RWPE2 (cell line): ENCODE measurements around the gene GPA33.
A peak's percentile ranks its signal among the peaks of the same experiment; 100 is the strongest.

Experiments
- ATAC-seq: fragments of 200-7000 bp; cut with Tn5 transposase; 3 replicates; pipeline ENCODE4 v1.9.1; 2021; ENCODE audit warnings: low read depth
- DNase-seq: peaks from one replicate; pipeline ENCODE4 v3.0.0-alpha.2; 2020; ENCODE audit warnings: low spot score
- H3K27ac ChIP-seq: fragments of 450-650 bp; 2 replicates; pipeline ENCODE4 v1.5.1; 2017; ENCODE audit warnings: mild to moderate bottlenecking; ENCODE audit not compliant: poor library complexity, severe bottlenecking
- H3K27me3 ChIP-seq: fragments of 250-450 bp; sonication (Bioruptor Pico); 2 replicates; pipeline ENCODE4 v1.5.1; 2021; ENCODE audit warnings: mild to moderate bottlenecking, moderate library complexity; ENCODE audit not compliant: insufficient read depth, poor library complexity, severe bottlenecking
- H3K36me3 ChIP-seq: fragments of 250-450 bp; sonication (Bioruptor Pico); 2 replicates; pipeline ENCODE4 v1.5.1; 2020; ENCODE audit warnings: low read depth, mild to moderate bottlenecking, moderate library complexity
- H3K4me1 ChIP-seq: fragments of 250-450 bp; sonication (Bioruptor Pico); 2 replicates; pipeline ENCODE4 v1.5.1; 2021; ENCODE audit warnings: mild to moderate bottlenecking, moderate library complexity; ENCODE audit not compliant: insufficient read depth, poor library complexity, severe bottlenecking
- H3K4me3 ChIP-seq: fragments of 250-450 bp; sonication (Bioruptor Pico); 2 replicates; pipeline ENCODE4 v1.5.1; 2021; ENCODE audit warnings: mild to moderate bottlenecking, moderate library complexity; ENCODE audit not compliant: severe bottlenecking
- H3K9me3 ChIP-seq: fragments of 250-450 bp; sonication (Bioruptor Pico); 2 replicates; pipeline ENCODE4 v1.5.1; 2021; ENCODE audit warnings: mild to moderate bottlenecking, moderate library complexity; ENCODE audit not compliant: severe bottlenecking
- CTCF ChIP-seq: fragments of 450-650 bp; IDR thresholded peaks from one replicate; pipeline ENCODE4 v1.5.1; 2017; ENCODE audit warnings: mild to moderate bottlenecking, moderate library complexity; ENCODE audit not compliant: poor library complexity, severe bottlenecking

Gene GPA33

DNA sequence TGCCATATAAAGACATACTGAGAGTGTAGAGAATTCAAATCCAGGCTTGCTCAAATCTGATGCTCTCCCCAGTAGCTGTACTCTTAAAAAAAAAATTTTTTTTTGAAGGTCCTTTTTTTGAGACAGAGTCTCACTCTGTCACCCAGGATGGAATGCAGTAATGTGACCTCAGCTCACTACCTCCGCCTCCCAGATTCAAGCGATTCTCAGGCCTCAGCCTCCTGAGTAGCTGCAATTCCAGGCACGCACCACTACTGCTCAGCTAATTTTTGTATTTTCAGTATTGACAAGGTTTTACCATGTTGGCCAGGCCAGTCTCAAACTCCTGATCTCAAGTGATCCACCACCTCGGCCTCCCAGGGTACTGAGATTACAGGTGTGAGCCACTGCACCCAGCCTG, 32.4 kb upstream of the GPA33 start:
- no peak for TF ChIP-seq CTCF
- ATAC-seq (no peak), DNase-seq (no peak)
- no peaks in the 10 kb centered on the region for H3K4me1 ChIP-seq
- no peaks in the 10 kb centered on the region for H3K9me3 ChIP-seq
- no peak overlapping the region for H3K27ac ChIP-seq
- no peaks in the 10 kb centered on the region for H3K27me3 ChIP-seq
- H3K36me3 ChIP-seq: no peaks in the 10 kb centered on the region
- H3K4me3 ChIP-seq: no peak overlapping the region

DNA sequence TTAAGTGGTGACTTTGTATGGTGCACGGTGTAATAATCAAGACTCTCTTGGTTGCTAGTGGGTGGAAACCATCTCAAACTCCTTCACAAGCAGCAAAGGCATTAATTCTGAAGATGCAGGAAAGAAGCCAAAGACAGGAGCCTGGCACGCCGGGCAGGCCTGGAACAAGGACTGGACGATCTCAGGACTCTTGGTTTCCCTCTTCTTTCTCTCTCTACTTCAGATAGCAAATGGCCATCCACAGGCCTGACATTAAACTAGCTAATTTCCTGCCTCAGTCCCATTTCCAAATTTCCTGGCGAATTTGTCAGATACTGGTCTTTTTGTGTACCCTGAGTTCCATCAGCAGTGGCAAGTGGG, 31.9 kb upstream of the GPA33 start:
- Histone ChIP-seq H3K4me1 (no peaks in the 10 kb centered on the region), H3K36me3 (no peaks in the 10 kb centered on the region), H3K27ac (no peak overlapping the region), H3K9me3 (no peaks in the 10 kb centered on the region), H3K27me3 (no peaks in the 10 kb centered on the region), H3K4me3 (no peak overlapping the region)
- ATAC-seq: no peak; the same call in 2 of the 3 replicates
- no peak for TF ChIP-seq CTCF
- no peak for DNase-seq

GRCh38 chr1:167121375-167122120, 31.4 kb upstream of the GPA33 start:
- no peaks in the 10 kb centered on the region for H3K27me3 ChIP-seq
- no peak for TF ChIP-seq CTCF
- H3K9me3 ChIP-seq: no peaks in the 10 kb centered on the region
- no peak for DNase-seq
- peak; percentile 83 for ATAC-seq
- no peak overlapping the region for H3K27ac ChIP-seq
- H3K4me1 ChIP-seq: no peaks in the 10 kb centered on the region
- no peaks in the 10 kb centered on the region for H3K36me3 ChIP-seq
- H3K4me3 ChIP-seq: peak overlapping the region; percentile 17

DNA sequence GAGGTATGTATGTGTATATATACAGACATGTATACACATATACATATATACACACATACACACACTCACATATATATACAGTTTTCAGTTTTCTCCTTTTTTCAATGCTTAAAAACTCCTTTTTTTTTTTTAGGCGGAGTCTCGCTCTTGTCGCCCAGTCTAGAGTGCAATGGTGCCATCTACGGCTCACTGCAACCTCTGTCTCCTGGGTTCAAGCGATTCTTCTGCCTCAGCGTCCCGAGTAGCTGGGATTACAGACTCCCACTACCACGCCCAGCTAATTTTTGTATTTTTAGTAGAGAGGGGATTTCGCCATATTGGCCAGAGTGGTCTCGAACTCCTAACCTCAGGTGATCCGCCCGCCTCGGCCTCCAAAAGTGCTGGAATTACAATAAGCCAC, 30.7 kb upstream of the GPA33 start:
- Histone ChIP-seq H3K9me3 (no peaks in the 10 kb centered on the region), H3K36me3 (no peaks in the 10 kb centered on the region), H3K27me3 (no peaks in the 10 kb centered on the region), H3K27ac (no peak overlapping the region), H3K4me3 (no peak overlapping the region), H3K4me1 (no peaks in the 10 kb centered on the region)
- no peak for TF ChIP-seq CTCF
- ATAC-seq: no peak
- no peak for DNase-seq

DNA sequence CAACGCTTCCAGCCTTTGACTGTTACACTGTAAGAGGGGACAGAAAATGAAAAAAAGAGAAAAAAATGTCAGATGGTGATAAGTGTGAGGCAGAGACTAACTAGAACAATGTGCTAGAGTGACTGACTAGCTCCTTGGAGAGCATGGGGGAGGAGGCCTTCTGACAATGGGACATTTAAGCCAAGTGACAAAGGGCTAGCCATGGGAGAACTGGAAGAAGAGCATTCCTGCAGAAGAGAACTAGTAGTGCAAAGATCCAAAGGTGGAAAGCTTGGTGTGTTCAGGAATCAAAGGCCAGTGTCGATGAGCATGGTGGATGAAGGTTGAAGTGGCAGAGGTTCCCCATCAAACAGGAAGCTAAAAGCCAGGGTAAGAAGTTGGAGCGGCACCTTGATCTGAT, 29.5 kb upstream of the GPA33 start:
- no peak for TF ChIP-seq CTCF
- H3K4me1 ChIP-seq: no peaks in the 10 kb centered on the region
- DNase-seq (no peak), ATAC-seq (no peak)
- H3K4me3 ChIP-seq: no peak overlapping the region
- no peak overlapping the region for H3K27ac ChIP-seq
- H3K27me3 ChIP-seq: no peaks in the 10 kb centered on the region
- no peaks in the 10 kb centered on the region for H3K36me3 ChIP-seq
- H3K9me3 ChIP-seq: no peaks in the 10 kb centered on the region
